Fibroblast of skin of back (primary cell): ENCODE data around the gene SH3TC1.

ENCODE experiments used
- DNase-seq: peaks from one replicate; pipeline ENCODE4 v3.0.0-alpha.2; 2013

Gene SH3TC1

GRCh38 chr4:8233672-8234484 is 34.8 kb downstream of the SH3TC1 start:
- no peak for DNase-seq

- DNase-seq = no peak
Observed at GRCh38 chr4:8234715-8235114, 35.6 kb downstream of the SH3TC1 start.

GRCh38 chr4:8235224-8235623 is 36.1 kb downstream of the SH3TC1 start:
- no peak for DNase-seq

- no peak for DNase-seq
Observed at GRCh38 chr4:8235686-8236085, 36.6 kb downstream of the SH3TC1 start.

GRCh38 chr4:8236106-8236919 is 37.2 kb downstream of the SH3TC1 start:
- DNase-seq = no peak

- DNase-seq = no peak
Observed at GRCh38 chr4:8236920-8237195, 37.8 kb downstream of the SH3TC1 start.

GRCh38 chr4:8237256-8237989 is 38.3 kb downstream of the SH3TC1 start:
- no peak for DNase-seq

GRCh38 chr4:8238036-8238511 is 39.0 kb downstream of the SH3TC1 start:
- DNase-seq = no peak

- DNase-seq = no peak
Observed at GRCh38 chr4:8238515-8239053, 39.5 kb downstream of the SH3TC1 start.

- no peak for DNase-seq
Observed at GRCh38 chr4:8239226-8239625, 40.1 kb downstream of the SH3TC1 start.

GRCh38 chr4:8239661-8240060 is 40.6 kb downstream of the SH3TC1 start:
- no peak for DNase-seq

GRCh38 chr4:8240211-8241041 is 41.3 kb downstream of the SH3TC1 start:
- DNase-seq = no peak

GRCh38 chr4:8241211-8241779 is 42.2 kb downstream of the SH3TC1 start:
- no peak for DNase-seq

GRCh38 chr4:8241895-8242696 is 43.0 kb downstream of the SH3TC1 start:
- peak; percentile 88 for DNase-seq

GRCh38 chr4:8242782-8243560 is 43.9 kb downstream of the SH3TC1 start:
- DNase-seq = no peak

GRCh38 chr4:8244001-8244757 is 45.1 kb downstream of the SH3TC1 start:
- no peak for DNase-seq

GRCh38 chr4:8244931-8245460 is 45.9 kb downstream of the SH3TC1 start:
- no peak for DNase-seq

- no peak for DNase-seq
Observed at GRCh38 chr4:8245884-8246833, 47.1 kb downstream of the SH3TC1 start.
